ENCODE results near the gene RGS7.

The RGS7 gene

DNA sequence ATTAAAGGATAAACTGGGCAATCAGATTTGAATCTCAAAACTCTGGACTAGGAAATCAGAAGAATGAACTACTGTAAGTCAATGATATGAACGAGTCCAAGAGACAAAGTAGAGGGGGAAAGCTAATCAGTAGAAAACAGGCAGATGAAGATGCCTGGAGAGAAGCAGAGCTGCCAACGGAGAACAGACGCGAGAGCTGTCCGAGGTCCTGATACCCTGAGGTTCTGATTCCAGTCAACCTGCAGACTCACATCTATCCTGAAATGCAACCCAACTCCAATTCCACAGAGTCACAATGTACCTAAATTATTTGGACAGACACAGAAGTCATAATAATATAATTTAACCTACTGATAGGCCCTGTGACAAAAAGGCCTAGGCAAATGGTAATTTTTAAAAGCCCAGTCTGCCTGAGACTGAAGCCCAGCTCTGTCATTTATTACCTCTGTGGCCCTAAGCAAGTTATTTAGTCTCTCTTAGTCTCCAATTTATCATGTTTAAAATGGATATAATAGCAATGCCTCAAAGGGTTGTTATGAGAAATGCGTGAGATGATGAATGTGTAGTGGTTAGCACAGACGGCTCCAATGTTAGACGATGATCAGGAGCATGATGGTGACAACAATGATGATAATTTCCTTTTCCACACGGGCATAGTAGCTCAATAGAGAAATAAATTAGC, 33.4 kb downstream of the RGS7 start:
- TF ChIP-seq, protein P1, sequence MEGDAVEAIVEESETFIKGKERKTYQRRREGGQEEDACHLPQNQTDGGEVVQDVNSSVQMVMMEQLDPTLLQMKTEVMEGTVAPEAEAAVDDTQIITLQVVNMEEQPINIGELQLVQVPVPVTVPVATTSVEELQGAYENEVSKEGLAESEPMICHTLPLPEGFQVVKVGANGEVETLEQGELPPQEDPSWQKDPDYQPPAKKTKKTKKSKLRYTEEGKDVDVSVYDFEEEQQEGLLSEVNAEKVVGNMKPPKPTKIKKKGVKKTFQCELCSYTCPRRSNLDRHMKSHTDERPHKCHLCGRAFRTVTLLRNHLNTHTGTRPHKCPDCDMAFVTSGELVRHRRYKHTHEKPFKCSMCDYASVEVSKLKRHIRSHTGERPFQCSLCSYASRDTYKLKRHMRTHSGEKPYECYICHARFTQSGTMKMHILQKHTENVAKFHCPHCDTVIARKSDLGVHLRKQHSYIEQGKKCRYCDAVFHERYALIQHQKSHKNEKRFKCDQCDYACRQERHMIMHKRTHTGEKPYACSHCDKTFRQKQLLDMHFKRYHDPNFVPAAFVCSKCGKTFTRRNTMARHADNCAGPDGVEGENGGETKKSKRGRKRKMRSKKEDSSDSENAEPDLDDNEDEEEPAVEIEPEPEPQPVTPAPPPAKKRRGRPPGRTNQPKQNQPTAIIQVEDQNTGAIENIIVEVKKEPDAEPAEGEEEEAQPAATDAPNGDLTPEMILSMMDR (conservative IDR thresholded peaks at IDR 0.05; ENCODE audit: low read length): no peak
- no peaks in the 10 kb centered on the region for H3K9me2 ChIP-seq (replicated peaks; ENCODE audit: low read depth, low read length)
- no peak overlapping the region for H3K9ac ChIP-seq (ENCODE audit: low read depth, low read length, poor library complexity, severe bottlenecking)
- no peak overlapping the region for H3K4me2 ChIP-seq (ENCODE audit: low read depth, low read length, poor library complexity, severe bottlenecking)
- H3K36me3 ChIP-seq (ENCODE audit: insufficient read depth, low read length): no peaks in the 10 kb centered on the region
- no peak overlapping the region for H3K4me3 ChIP-seq (ENCODE audit: low read length, poor library complexity, severe bottlenecking)
- no peak overlapping the region for H2AFZ ChIP-seq (ENCODE audit: low read length)
- H3F3A ChIP-seq (ENCODE audit: low read depth): no peaks in the 10 kb centered on the region
- no peaks in the 10 kb centered on the region for H4K20me1 ChIP-seq (ENCODE audit: insufficient read depth, low read length, poor library complexity, severe bottlenecking)
- no peaks in the 10 kb centered on the region for H3K4me1 ChIP-seq (ENCODE audit: insufficient read depth, low read length, poor library complexity, severe bottlenecking)
- H3K27me3 ChIP-seq (ENCODE audit: insufficient read depth, low read length, poor library complexity, severe bottlenecking): no peaks in the 10 kb centered on the region
- no peaks in the 10 kb centered on the region for H3K9me3 ChIP-seq (ENCODE audit: insufficient read depth, low read depth, low read length)
- H3K79me2 ChIP-seq (ENCODE audit: insufficient read depth, low read length): no peaks in the 10 kb centered on the region

DNA sequence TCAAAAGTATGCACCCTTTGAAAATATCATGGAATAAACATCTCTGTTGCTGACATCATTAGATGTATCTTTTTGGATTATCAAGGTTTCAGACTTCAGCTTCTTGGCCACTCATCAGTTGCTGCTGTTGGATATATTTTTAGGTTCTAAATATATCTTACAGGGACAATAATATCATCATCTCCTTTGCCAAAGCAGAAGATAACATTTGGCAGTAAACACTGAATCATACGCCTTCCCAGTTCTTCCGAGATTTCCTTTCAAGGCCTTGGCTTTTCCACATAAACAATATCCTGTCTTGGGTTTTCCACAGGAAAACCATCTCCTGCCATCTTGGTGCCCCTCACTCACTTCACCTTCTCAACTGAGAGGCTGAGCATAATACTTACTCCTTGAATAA, 39.3 kb downstream of the RGS7 start:
- H3K9me2 ChIP-seq (replicated peaks; ENCODE audit: low read depth, low read length): no peaks in the 10 kb centered on the region
- TF ChIP-seq, protein P1 (conservative IDR thresholded peaks at IDR 0.05; ENCODE audit: low read length): no peak
- no peak for TF ChIP-seq EZH2phosphoT487 (IDR thresholded peaks at IDR 0.05; ENCODE audit: borderline replicate concordance)

GRCh38 chr1:241316372-241316771, 40.6 kb downstream of the RGS7 start:
- Histone ChIP-seq H3K9ac (ENCODE audit: low read depth, low read length, poor library complexity, severe bottlenecking) (no peak overlapping the region), H3K4me2 (ENCODE audit: low read depth, low read length, poor library complexity, severe bottlenecking) (no peak overlapping the region), H3K79me2 (ENCODE audit: insufficient read depth, low read length) (no peaks in the 10 kb centered on the region), H3K4me3 (ENCODE audit: low read length, poor library complexity, severe bottlenecking) (no peak overlapping the region), H3K4me1 (ENCODE audit: insufficient read depth, low read length, poor library complexity, severe bottlenecking) (no peaks in the 10 kb centered on the region), H2AFZ (ENCODE audit: low read length) (no peak overlapping the region), H4K20me1 (ENCODE audit: insufficient read depth, low read length, poor library complexity, severe bottlenecking) (no peaks in the 10 kb centered on the region), H3F3A (ENCODE audit: low read depth) (no peaks in the 10 kb centered on the region), H3K9me3 (ENCODE audit: insufficient read depth, low read depth, low read length) (no peaks in the 10 kb centered on the region), H3K27me3 (ENCODE audit: insufficient read depth, low read length, poor library complexity, severe bottlenecking) (no peaks in the 10 kb centered on the region), H3K36me3 (ENCODE audit: insufficient read depth, low read length) (no peaks in the 10 kb centered on the region), H3K9me2 (replicated peaks; ENCODE audit: low read depth, low read length) (no peaks in the 10 kb centered on the region)
- TF ChIP-seq, protein P1 (conservative IDR thresholded peaks at IDR 0.05; ENCODE audit: low read length): no peak
- no peak for TF ChIP-seq EZH2phosphoT487 (IDR thresholded peaks at IDR 0.05; ENCODE audit: borderline replicate concordance)

More for the DNA sequence above, 39.3 kb downstream of the RGS7 start:
- no peaks in the 10 kb centered on the region for H3F3A ChIP-seq (ENCODE audit: low read depth)
- no peak overlapping the region for H3K9ac ChIP-seq (ENCODE audit: low read depth, low read length, poor library complexity, severe bottlenecking)
- no peak overlapping the region for H3K4me3 ChIP-seq (ENCODE audit: low read length, poor library complexity, severe bottlenecking)
- no peaks in the 10 kb centered on the region for H3K4me1 ChIP-seq (ENCODE audit: insufficient read depth, low read length, poor library complexity, severe bottlenecking)
- no peaks in the 10 kb centered on the region for H3K79me2 ChIP-seq (ENCODE audit: insufficient read depth, low read length)
- H3K9me3 ChIP-seq (ENCODE audit: insufficient read depth, low read depth, low read length): no peaks in the 10 kb centered on the region
- H2AFZ ChIP-seq (ENCODE audit: low read length): no peak overlapping the region
- H3K36me3 ChIP-seq (ENCODE audit: insufficient read depth, low read length): no peaks in the 10 kb centered on the region
- no peaks in the 10 kb centered on the region for H4K20me1 ChIP-seq (ENCODE audit: insufficient read depth, low read length, poor library complexity, severe bottlenecking)
- H3K27me3 ChIP-seq (ENCODE audit: insufficient read depth, low read length, poor library complexity, severe bottlenecking): no peaks in the 10 kb centered on the region
- H3K4me2 ChIP-seq (ENCODE audit: low read depth, low read length, poor library complexity, severe bottlenecking): no peak overlapping the region
